Duodenal mucosa (tissue), 2 donors: ENCODE measurements around the gene PRSS1.

Experiments used
- H3K27ac ChIP-seq: one replicate; pipeline ENCODE4 v1.7.0; 2013; ENCODE audit warnings: low read depth, low read length
- H3K27me3 ChIP-seq, 2 donors: one replicate each; pipeline ENCODE4 v1.7.0; 2013; ENCODE audit warnings: low read length in 2 of 2, control low read depth in 1 of 2; ENCODE audit not compliant: insufficient read depth in 2 of 2, control insufficient read depth in 1 of 2
- H3K36me3 ChIP-seq, 2 donors: one replicate each; pipeline ENCODE4 v1.7.0; 2013; ENCODE audit warnings: low read length in 2 of 2, control low read depth in 1 of 2; ENCODE audit not compliant: insufficient read depth in 2 of 2, control insufficient read depth in 1 of 2
- H3K4me1 ChIP-seq, 2 donors: one replicate each; pipeline ENCODE4 v1.7.0; 2013; ENCODE audit warnings: low read length in 2 of 2, control low read depth in 1 of 2; ENCODE audit not compliant: insufficient read depth in 2 of 2, control insufficient read depth in 1 of 2
- H3K4me3 ChIP-seq, 2 donors: one replicate each; pipeline ENCODE4 v1.7.0; 2013; ENCODE audit warnings: low read length in 2 of 2, low read depth in 1 of 2
- H3K9ac ChIP-seq, 2 donors: one replicate each; pipeline ENCODE4 v1.7.0; 2013; ENCODE audit warnings: low read length in 2 of 2, low read depth in 1 of 2
- H3K9me3 ChIP-seq, 2 donors: one replicate each; pipeline ENCODE4 v1.7.0; 2013; ENCODE audit warnings: low read length in 2 of 2, control low read depth in 1 of 2; ENCODE audit not compliant: control insufficient read depth in 1 of 2

The PRSS1 gene

DNA sequence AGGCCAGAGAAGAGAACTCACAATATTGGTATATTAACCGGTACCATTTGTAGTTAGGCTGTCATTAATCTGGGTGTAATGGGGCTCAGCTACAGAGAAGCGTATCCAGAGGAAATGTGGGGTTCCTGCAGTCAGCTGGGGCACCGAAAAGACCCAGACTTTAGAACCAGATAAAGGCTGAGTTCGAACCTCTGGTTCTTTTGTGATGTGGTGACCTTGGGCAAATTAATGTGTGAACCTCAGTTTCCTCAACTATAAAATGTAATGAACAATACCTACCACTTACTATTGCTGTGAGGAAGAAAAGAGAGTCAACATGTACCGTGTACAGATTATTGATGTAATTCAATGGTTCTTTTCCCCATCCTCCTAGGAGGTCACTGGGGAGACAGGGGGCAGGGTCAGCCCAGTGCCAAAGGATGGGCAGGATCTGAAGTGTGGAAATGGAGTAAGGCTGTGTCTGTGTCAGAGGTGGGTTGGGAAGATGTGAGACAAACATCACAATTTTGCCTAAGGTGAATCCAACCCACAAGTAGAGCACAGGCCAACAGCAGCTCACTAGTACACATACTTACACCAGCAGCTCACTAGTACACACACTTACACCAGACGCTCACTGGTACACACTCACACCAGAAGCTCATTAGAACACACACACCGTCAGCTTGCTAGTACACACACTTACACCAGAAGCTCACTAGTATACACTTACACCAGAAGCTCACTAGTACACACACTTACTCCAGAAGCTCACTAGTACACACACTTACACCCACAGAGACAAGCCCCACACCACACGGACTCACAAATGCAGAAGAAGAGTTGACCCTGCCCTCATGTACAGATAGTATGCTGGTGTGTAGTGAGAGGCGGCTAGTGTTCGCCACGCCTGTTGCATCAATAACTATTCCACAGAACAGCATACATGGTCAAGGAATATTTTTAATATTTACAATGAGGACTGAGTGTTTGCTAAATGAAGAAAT is 49.5 kb downstream of the PRSS1 start:
- Histone ChIP-seq H3K4me1 (peaks cover 6 to 8% of the 10 kb centered on the region in 2 donors), H3K9ac (peak overlapping the region; percentile 35 to 62), H3K4me3 (peak overlapping the region; percentile 57 to 59), H3K9me3 (no peaks in the 10 kb centered on the region), H3K36me3 (no peaks in the 10 kb centered on the region), H3K27ac (peak overlapping the region; percentile 60), H3K27me3 (peaks cover 47 to 54% of the 10 kb centered on the region in 2 donors)

DNA sequence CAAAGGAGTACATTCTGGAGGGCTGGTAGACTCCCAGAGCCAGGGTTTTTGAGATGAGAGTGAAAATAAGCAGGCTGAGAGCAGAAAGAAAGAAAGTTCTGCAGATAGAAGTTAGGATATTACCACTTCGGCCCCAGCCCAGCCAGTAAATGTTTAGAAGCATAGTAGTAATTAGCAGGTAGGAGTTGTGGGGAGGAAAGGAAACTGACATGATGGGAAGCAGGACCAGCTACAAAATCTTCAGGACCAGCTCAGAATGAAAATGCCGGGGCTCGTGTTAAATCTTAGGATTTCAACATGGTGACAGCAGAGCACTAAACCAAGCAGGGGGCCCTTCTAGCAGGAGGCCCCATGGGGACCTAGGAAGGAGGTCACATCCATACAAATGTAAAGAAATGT is 50.2 kb downstream of the PRSS1 start:
- Histone ChIP-seq H3K36me3 (no peaks in the 10 kb centered on the region), H3K9me3 (no peaks in the 10 kb centered on the region), H3K9ac (peak overlapping the region; percentile 16 to 35), H3K27ac (no peak overlapping the region), H3K4me1 (peaks cover 6 to 8% of the 10 kb centered on the region in 2 donors), H3K4me3 (peak overlapping the region in 1 of 2 donors; percentile 59), H3K27me3 (peaks cover 47 to 49% of the 10 kb centered on the region in 2 donors)

DNA sequence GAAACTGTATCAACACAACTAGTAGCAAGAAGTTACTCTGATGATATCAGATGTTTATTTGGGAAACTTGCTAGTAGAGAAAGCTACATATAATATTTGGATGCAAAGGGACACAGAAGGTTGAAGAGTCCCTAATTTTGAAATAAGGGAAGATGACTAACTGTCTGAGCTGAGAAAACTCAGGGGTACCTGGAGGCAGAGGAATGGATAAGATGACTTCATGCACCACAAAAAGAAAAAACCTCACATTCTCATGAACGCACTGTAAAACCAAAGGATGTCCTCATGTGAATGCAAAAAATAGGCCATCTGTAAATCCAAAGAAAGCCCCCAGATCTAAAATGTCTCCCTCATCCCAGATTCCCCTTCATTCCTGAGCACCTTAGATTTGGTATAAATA is 50.8 kb downstream of the PRSS1 start:
- no peak overlapping the region for H3K4me3 ChIP-seq
- peaks cover 44 to 46% of the 10 kb centered on the region in 2 donors for H3K27me3 ChIP-seq
- H3K9ac ChIP-seq, result peak overlapping the region in 1 of 2 donors; percentile 16
- no peak overlapping the region for H3K27ac ChIP-seq
- H3K9me3 ChIP-seq, result no peaks in the 10 kb centered on the region
- peaks cover 6 to 8% of the 10 kb centered on the region in 2 donors for H3K4me1 ChIP-seq
- no peaks in the 10 kb centered on the region for H3K36me3 ChIP-seq

DNA sequence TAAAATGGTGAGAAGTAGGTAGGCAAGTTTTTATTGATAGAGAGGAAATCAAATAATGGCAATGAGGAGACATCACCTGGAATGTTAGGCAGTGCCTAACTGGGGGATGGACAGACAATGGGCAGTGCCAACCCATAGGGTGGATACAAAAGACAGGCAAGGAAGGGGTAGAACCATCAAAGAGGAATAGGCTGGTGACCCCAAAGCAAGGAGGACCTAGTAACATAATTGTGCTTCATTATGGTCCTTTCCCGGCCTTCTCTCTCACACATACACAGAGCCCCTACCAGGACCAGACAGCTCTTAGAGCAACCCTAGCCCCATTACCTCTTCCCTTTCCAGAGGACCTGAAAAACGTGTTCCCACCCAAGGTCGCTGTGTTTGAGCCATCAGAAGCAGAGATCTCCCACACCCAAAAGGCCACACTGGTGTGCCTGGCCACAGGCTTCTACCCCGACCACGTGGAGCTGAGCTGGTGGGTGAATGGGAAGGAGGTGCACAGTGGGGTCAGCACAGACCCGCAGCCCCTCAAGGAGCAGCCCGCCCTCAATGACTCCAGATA is 51.5 kb downstream of the PRSS1 start:
- H3K27me3 ChIP-seq, result peaks cover 37 to 39% of the 10 kb centered on the region in 2 donors
- peak overlapping the region in 1 of 2 donors; percentile 45 for H3K9ac ChIP-seq
- H3K36me3 ChIP-seq, result no peaks in the 10 kb centered on the region
- H3K27ac ChIP-seq, result peak overlapping the region; percentile 32
- no peak overlapping the region for H3K4me3 ChIP-seq
- H3K4me1 ChIP-seq, result peaks cover 10 to 11% of the 10 kb centered on the region in 2 donors
- H3K9me3 ChIP-seq, result no peaks in the 10 kb centered on the region

DNA sequence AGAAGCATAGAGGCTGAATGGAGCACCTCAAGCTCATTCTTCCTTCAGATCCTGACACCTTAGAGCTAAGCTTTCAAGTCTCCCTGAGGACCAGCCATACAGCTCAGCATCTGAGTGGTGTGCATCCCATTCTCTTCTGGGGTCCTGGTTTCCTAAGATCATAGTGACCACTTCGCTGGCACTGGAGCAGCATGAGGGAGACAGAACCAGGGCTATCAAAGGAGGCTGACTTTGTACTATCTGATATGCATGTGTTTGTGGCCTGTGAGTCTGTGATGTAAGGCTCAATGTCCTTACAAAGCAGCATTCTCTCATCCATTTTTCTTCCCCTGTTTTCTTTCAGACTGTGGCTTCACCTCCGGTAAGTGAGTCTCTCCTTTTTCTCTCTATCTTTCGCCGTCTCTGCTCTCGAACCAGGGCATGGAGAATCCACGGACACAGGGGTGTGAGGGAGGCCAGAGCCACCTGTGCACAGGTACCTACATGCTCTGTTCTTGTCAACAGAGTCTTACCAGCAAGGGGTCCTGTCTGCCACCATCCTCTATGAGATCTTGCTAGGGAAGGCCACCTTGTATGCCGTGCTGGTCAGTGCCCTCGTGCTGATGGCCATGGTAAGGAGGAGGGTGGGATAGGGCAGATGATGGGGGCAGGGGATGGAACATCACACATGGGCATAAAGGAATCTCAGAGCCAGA is 52.5 kb downstream of the PRSS1 start:
- H3K4me3 ChIP-seq, result no peak overlapping the region

DNA sequence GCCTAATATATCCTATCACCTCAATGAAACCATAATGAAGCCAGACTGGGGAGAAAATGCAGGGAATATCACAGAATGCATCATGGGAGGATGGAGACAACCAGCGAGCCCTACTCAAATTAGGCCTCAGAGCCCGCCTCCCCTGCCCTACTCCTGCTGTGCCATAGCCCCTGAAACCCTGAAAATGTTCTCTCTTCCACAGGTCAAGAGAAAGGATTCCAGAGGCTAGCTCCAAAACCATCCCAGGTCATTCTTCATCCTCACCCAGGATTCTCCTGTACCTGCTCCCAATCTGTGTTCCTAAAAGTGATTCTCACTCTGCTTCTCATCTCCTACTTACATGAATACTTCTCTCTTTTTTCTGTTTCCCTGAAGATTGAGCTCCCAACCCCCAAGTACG is 53.0 kb downstream of the PRSS1 start:
- Histone ChIP-seq H3K9me3 (no peaks in the 10 kb centered on the region), H3K36me3 (no peaks in the 10 kb centered on the region), H3K27ac (no peak overlapping the region), H3K4me1 (peaks cover 10 to 13% of the 10 kb centered on the region in 2 donors), H3K9ac (no peak overlapping the region), H3K27me3 (peaks cover 26 to 27% of the 10 kb centered on the region in 2 donors), H3K4me3 (no peak overlapping the region)

More for the DNA sequence above, 52.5 kb downstream of the PRSS1 start:
- H3K36me3 ChIP-seq, result no peaks in the 10 kb centered on the region
- H3K4me1 ChIP-seq, result peaks cover 12 to 13% of the 10 kb centered on the region in 2 donors
- H3K27ac ChIP-seq, result peak overlapping the region; percentile 11
- H3K27me3 ChIP-seq, result peaks cover 30% of the 10 kb centered on the region in 2 donors
- peak overlapping the region in 1 of 2 donors; percentile 28 for H3K9ac ChIP-seq
- H3K9me3 ChIP-seq, result no peaks in the 10 kb centered on the region
